Activated naive CD8-positive, alpha-beta T cell treated with anti-CD3 and anti-CD28 coated beads, Interleukin-2, amount 50 U/mL, for 16 hours (primary cell): Measurements from ENCODE around the gene OR4K5.
"Not testable (repeated sequence)": the region's sequence is repeated elsewhere in the genome, so short reads cannot be mapped to it uniquely, and the experiment has no call there.

Experiments used
- DNase-seq: peaks from one replicate; pipeline ENCODE4 v3.0.0-alpha.2; 2020; ENCODE audit warnings: low read depth, low spot score

Gene OR4K5

DNA sequence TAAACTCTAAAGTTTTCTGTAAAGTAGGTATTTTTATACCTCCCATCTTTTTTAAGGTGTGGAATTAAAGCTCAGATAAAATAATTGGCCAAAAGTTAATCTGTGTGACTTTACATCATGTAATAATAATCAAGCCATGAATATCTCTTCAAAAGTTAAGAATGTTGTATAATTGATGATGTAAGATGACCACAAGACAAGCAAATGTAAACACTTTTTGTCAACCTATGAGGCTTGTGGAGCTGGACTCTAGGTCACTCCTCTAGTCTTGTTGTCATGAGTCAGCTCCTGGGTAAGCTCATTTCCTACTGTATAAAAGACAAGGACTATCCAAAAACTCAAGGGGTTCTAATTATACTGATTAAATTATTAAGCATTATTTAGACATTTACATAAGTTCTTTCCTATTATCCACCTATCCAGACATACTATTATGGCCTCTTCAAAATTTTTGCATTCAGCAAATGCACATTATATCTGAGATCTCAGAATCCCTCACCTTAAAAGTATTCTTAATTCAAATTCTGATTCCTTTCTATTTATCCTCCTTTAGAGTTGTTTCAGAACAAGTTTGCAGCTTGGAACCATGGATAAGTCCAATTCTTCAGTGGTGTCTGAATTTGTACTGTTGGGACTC is at the start of gene OR4K5:
OR4K5 (plus strand) TSS at position 587 of the 637 bp plus-strand sequence; CDS start at position 587, 0 bp downstream.
- DNase-seq = no peak

DNA sequence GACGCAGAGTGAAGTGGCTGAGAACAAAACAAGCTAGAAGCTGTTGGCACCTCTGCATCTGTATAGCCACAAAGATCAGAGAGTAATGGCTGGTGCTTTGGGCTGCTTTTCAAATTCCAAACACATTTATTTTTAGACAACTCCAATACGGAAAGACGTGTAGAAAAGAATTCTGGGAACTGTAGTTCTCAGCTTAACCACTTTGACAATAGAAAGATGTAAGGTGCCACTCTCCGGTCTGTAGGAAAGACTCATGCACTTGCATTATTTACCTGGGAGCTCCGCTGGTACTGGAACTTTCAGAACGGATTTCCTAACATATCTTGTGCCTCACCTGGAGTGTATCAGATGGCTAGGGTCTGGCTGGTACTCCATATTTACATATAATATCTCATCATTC is 47.2 kb upstream of the OR4K5 start:
- DNase-seq = no peak

- no peak for DNase-seq
These were observed 45.6 kb upstream of the OR4K5 start, which contains the start of gene OR4K2 for GRCh38 chr14:19874842-19875241. Gene OR4K2, plus strand, starts transcription at chr14:19875142. Its CDS starts 1,126 bp downstream, at chr14:19876268.

DNA sequence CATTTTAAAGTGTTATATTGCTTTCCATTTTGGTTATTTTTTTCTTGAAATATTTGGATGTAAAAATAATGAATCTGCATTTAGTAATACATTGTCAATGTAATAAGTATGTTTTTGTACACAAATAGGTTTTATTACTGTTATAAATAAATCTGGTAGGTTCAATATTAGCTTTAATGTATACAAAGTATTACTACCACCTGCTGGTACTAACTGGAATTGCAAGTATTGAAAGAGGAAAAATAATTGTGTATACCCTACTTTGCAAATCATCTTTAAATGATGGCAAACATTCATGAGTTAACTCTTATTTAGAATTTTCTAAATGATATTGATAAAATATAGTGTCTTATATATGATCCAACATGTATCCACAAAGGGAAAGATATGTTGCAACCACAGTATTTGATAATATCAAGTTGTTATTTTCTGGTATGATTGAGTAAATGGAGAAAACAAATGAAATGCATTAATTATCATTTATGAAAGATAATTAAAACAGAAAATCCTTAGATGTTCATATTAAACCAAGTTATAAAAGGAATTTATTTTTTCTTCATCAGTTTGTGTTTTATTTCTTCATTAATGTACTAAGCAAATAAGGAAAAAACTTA is 42.3 kb upstream of the OR4K5 start:
- no peak for DNase-seq

DNA sequence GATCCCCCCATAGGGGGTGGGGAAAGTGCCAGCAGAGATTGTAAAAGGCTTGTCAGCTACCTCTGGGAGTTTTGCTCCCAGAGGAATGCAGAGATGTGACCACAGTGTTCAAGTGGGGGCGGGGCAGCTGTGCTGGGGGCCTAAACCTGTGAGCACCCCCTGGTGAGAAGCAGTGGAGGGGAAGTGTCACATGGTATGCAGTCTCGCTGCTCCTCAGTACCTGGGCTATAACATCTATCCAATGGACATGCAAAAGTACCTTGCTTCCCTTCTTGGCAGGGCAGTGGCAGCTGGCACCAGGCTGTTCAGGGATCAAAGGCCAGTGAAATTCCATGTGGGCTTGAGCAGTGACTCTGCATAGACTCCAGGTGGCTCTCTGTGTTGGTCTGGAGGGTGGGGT is 25.1 kb upstream of the OR4K5 start:
- no peak for DNase-seq

DNA sequence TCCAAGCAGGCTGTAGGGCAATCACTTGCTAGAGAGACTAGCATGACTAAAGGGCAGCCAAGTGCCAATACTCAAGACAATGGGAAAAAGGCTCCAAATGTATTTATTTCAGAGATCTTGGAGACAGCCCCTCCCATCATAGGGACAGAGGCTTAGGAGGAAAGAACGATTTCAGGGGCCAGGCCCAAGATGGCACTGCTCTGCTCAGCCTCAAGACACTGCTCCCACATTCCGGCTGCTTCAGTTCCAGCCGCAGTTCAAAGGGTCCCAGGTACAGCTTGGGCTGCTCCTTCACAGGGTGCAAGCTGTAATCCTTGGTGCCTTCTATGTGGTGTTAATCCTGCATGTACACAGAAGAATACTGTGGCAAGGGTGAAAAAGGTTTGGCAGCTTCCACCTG is 19.4 kb upstream of the OR4K5 start:
- DNase-seq = no peak

DNA sequence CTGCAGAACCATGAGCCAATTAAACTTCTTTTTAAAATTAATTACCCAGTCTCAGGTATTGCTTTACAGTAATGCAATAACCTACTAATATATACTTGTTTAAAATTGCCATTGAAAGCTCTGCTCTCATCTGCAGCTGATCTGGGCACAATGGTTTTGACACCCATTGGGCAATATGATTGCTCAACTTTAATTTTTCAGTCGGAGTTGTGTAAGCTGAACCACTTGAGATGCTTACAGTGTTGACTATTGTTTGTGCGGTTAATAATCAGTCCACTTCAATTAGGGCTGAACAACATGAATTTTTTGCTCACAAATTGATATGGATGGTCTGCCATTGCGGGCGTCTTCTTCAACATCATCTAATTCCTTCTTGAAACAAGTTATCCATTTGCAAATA is 18.0 kb upstream of the OR4K5 start:
- DNase-seq = no peak

DNA sequence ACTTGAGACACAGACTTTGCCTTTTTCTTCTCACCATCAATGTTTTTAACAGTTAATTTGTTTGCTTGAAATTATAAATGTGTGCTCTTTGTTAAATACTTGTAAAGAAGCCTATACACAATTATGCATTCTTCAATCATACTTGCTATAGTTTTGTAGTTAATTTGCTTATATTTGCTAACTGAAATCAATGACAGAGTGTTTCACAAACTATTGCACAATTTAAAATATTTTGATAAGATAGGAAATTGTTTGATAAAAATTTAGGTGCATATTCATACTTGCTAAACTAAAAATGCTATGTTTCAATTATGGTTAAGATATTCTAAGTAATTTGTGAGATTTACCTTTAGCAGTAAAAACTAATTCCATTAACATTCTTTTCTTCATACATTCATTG is 13.7 kb upstream of the OR4K5 start:
- DNase-seq = no peak

DNA sequence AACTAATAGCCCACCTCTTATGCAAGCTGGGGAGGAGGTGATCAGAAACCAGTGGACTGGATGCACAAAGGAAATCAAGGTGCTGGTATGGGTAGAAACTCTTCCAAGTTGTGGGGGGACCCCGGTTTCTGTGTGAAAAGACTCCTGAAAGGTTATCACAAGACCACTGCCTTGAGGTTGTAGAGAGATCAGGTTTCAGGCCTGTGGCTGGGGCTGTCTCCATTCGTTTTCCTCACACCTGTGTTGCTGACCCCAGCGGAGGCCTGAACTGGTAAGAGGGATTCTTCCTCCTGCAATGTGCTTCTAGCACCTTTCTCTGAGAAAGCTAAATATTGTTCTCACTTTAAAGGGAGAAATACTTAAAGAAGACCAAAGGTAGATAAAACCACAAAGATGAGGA is 9.3 kb upstream of the OR4K5 start:
- DNase-seq = no peak

DNA sequence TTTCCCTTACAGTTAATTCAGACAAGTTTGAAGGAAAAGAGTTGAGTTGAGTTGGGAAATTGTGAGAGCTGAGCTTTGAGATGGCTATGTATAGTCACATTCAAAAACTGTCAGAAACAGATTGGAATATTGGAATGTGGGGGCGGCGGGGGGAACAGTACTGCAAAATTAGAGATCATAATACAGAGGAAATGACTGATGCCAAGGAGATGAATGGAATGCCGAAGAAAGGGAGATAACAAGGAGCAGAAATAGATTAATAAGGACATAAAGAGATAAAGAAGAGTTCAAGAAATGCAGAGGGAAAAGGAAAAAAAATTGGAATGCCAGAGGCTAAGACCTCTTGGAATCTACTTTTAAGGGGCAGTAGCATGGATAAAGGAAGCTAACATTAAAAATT is 3.2 kb upstream of the OR4K5 start:
- DNase-seq = no peak

DNA sequence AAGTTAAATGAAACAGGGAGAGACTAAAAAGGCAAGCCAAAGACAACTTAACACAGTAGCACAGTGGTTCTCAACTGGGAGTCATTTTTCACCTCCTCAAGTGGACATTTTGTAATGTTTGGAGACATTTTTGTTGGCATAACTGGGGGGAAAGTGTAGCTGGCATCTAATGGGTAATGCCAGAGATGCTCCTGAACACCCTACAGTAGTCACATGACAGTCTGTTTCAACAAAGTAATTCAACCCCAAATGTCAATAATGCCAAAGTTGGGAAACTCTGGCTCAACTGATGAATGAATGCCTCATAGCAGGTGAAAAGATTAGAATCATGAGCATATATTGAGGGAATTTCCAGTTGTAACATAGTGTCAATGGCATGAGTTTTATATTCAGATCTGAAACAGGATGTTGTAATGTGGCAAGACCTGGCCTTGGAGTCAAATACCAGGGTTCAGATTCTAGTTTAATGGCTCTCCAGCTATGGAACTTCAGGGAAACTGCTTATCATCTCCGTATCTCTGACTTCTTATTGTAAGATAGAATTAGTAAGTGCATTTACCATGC is 2.4 kb upstream of the OR4K5 start:
- no peak for DNase-seq

DNA sequence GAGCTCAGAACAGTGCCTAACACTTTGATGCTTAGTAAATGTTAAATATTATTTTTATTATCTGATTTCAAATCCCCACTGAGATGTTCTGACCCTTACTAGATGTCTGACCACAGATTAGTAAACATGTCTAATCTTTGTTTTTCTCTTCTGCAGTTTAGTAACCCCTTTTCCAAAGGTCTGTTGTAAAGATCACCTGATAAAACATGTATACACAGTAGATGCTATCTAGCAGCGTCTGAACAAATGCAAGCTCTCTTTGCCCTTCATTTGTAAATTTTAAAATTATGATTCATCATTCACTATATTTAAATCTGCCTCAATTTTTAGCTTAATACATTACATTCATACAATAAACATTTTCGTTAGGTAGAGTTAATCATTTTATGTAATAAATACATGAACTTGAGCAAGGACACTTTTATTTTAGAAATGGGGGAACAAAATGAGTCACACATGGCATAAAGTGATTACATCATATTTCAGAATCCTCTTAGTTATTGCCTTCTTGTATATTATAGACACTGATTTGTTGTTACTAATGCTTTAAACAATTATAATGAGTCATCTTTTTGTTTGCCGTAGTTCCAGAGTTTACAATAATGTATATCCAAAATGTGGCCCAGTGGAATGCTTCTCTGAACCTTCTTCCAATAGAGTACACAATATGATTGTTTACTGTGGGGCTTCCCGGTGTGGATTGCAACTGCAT is 1.7 kb upstream of the OR4K5 start:
- DNase-seq = no peak

- no peak for DNase-seq
These were observed 10.2 kb downstream of the OR4K5 start, which contains the start of gene OR4K1 for GRCh38 chr14:19930617-19931016. Gene OR4K1, plus strand, starts transcription at chr14:19930917. Its CDS starts 4,750 bp downstream, at chr14:19935667.

GRCh38 chr14:19941668-19942067 is 21.3 kb downstream of the OR4K5 start:
- DNase-seq = no peak

- DNase-seq = no peak
These were observed 27.1 kb downstream of the OR4K5 start for GRCh38 chr14:19947413-19948090.

DNA sequence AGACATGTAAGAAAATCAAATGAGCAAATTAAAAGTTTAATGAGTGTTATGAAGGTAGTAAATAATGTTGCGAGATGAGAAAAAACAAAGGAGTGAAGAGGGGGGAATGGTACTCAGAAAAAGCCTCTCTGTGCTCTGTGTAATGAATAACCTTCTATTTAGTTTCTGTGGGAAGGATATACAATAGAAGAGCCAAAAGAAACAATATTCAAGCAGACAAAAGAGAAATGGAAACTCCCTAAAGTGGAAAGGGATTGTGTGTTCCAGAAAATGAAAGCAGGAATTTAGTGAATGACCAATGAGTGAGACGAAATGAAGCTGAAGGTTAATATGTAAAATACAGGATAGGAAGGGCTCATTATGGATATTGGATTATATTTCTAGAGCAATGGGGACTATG is 28.8 kb downstream of the OR4K5 start:
- no peak for DNase-seq

- not testable (repeated sequence) for DNase-seq
These were observed 49.3 kb downstream of the OR4K5 start for GRCh38 chr14:19969735-19970134.
